Measurements from ENCODE around the gene RPS6KC1.

GRCh38 chr1:213041443-213041842 lies 9.6 kb upstream of the RPS6KC1 start:
- TF ChIP-seq, protein P1, sequence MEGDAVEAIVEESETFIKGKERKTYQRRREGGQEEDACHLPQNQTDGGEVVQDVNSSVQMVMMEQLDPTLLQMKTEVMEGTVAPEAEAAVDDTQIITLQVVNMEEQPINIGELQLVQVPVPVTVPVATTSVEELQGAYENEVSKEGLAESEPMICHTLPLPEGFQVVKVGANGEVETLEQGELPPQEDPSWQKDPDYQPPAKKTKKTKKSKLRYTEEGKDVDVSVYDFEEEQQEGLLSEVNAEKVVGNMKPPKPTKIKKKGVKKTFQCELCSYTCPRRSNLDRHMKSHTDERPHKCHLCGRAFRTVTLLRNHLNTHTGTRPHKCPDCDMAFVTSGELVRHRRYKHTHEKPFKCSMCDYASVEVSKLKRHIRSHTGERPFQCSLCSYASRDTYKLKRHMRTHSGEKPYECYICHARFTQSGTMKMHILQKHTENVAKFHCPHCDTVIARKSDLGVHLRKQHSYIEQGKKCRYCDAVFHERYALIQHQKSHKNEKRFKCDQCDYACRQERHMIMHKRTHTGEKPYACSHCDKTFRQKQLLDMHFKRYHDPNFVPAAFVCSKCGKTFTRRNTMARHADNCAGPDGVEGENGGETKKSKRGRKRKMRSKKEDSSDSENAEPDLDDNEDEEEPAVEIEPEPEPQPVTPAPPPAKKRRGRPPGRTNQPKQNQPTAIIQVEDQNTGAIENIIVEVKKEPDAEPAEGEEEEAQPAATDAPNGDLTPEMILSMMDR (IDR thresholded peaks at IDR 0.05): no peak
- no peak for TF ChIP-seq EP300 (IDR thresholded peaks at IDR 0.05)

Measured in tibial nerve (tissue), 4 donors.